GM12878 (cell line): ENCODE results near the gene PTBP3. TPM values are rescaled to one million over a fixed set of nuclear protein-coding genes. Genes with fewer than 3 reads are reported as not detected.

Experiments used
- ATAC-seq: fragments of 200-7000 bp; cut with Tn5 transposase; 3 replicates; pipeline ENCODE4 v1.9.1; 2020; ENCODE audit warnings: mild to moderate bottlenecking, moderate library complexity
- BruUV-seq: library from RNA; stranded (reverse); fragments of 400-500 nt; replicated peaks from 2 replicates; lab custom pipeline; 2021; lab: Mats Ljungman, UMichigan
- CTCF ChIA-PET: fragments of 300-600 bp; sonication (Branson Sonifier 250); formaldehyde crosslinking; extraction: SDS; loops from one replicate; lab custom pipeline; 2021; ENCODE audit warnings: inconsistent platforms; lab: Yijun Ruan, JAX
- POLR2A ChIA-PET: fragments of 350-600 bp; formaldehyde crosslinking; extraction: SDS; loops from one replicate; lab custom pipeline; 2021; ENCODE audit warnings: inconsistent platforms; lab: Charles Lee
- RAD21 ChIA-PET: fragments of 300-600 bp; sonication (Branson Sonifier 250); formaldehyde crosslinking; loops from one replicate; lab custom pipeline; 2023; ENCODE audit warnings: antibody characterized with exemption; ENCODE audit not compliant: unreplicated experiment; lab: Charles Lee
- SMC1A ChIA-PET: fragments of 300-600 bp; sonication (Branson Sonifier 250); formaldehyde crosslinking; loops from one replicate; lab custom pipeline; 2023; ENCODE audit not compliant: unreplicated experiment, uncharacterized antibody; lab: Charles Lee
- DNase-seq: peaks from one replicate; pipeline ENCODE4 v3.0.0-alpha.2; 2011; ENCODE audit warnings: low read depth, low spot score
- FAIRE-seq: peaks from 3 replicates; lab custom pipeline; 2011; peaks lifted over from hg19 to GRCh38; lab: Jason Lieb, UNC
- H2AFZ ChIP-seq: 2 replicates; pipeline ENCODE4 v1.6.0; 2011; ENCODE audit warnings: low read depth, low read length, control low read depth; ENCODE audit not compliant: control insufficient read depth
- H3K27ac ChIP-seq: 2 replicates; pipeline ENCODE4 v1.5.1; 2011; ENCODE audit warnings: control low read depth; ENCODE audit not compliant: control insufficient read depth, insufficient read depth
- H3K27me3 ChIP-seq, 2 experiments: replicated peaks in 1 of 2; 2 replicates each; pipeline versions ENCODE4 v1.6.0 to v1.6.1; 2011; ENCODE audit warnings: low read length in 1 of 2; ENCODE audit not compliant: control insufficient read depth in 2 of 2, insufficient read depth in 2 of 2
- H3K36me3 ChIP-seq, 2 experiments: 2 replicates each; pipeline ENCODE4 v1.5.1; 2011; ENCODE audit warnings: low read length in 1 of 2; ENCODE audit not compliant: control insufficient read depth in 2 of 2, insufficient read depth in 2 of 2
- H3K4me1 ChIP-seq: 2 replicates; pipeline ENCODE4 v1.6.1; 2011; ENCODE audit warnings: mild to moderate bottlenecking, low read length, moderate library complexity, mixed read lengths; ENCODE audit not compliant: control insufficient read depth, insufficient read depth
- H3K4me2 ChIP-seq: 2 replicates; pipeline ENCODE4 v1.6.0; 2011; ENCODE audit warnings: control low read depth; ENCODE audit not compliant: control insufficient read depth, insufficient read depth
- H3K4me3 ChIP-seq: fragments of 200-600 bp; sonication (generic); 2 replicates; pipeline ENCODE4 v1.5.1; 2016
- H3K79me2 ChIP-seq: 2 replicates; pipeline ENCODE4 v1.6.0; 2011; ENCODE audit warnings: low read length; ENCODE audit not compliant: control insufficient read depth, insufficient read depth
- H3K9ac ChIP-seq: 2 replicates; pipeline ENCODE4 v1.8.0; 2011; ENCODE audit warnings: low read length, control low read depth, mixed read lengths; ENCODE audit not compliant: control insufficient read depth, insufficient read depth
- H3K9me3 ChIP-seq: replicated peaks from 3 replicates; pipeline ENCODE4 v1.5.1; 2011; ENCODE audit warnings: mild to moderate bottlenecking, low read length; ENCODE audit not compliant: control insufficient read depth, insufficient read depth
- H4K20me1 ChIP-seq: 2 replicates; pipeline ENCODE4 v1.6.0; 2011; ENCODE audit not compliant: control insufficient read depth, insufficient read depth
- BACH1 ChIP-seq: fragments of 450-650 bp; IDR thresholded peaks from 2 replicates; pipeline ENCODE4 v1.6.1; 2017; ENCODE audit warnings: mild to moderate bottlenecking, borderline replicate concordance
- KAT2A ChIP-seq: conservative IDR thresholded peaks from 2 replicates; pipeline ENCODE4 v1.6.1; 2011; ENCODE audit warnings: low read depth, low read length; ENCODE audit not compliant: control insufficient read depth
- KLF5 ChIP-seq: fragments of 450-650 bp; IDR thresholded peaks from 2 replicates; pipeline ENCODE4 v1.6.1; 2014; ENCODE audit warnings: mild to moderate bottlenecking; ENCODE audit not compliant: partially characterized antibody
- MYB ChIP-seq: fragments of 150-350 bp; IDR thresholded peaks from 2 replicates; pipeline ENCODE4 v1.6.1; 2014; ENCODE audit warnings: mild to moderate bottlenecking, low read depth, low read length, borderline replicate concordance
- SKIL ChIP-seq: fragments of 450-650 bp; IDR thresholded peaks from 2 replicates; pipeline ENCODE4 v1.6.1; 2017; ENCODE audit warnings: mild to moderate bottlenecking, low read depth, inconsistent platforms; ENCODE audit not compliant: poor library complexity, severe bottlenecking
- WRNIP1 ChIP-seq: IDR thresholded peaks from 2 replicates; pipeline ENCODE4 v1.6.1; 2011; ENCODE audit warnings: low read depth, low read length, improper control_type of control experiment, borderline replicate concordance
- YY1 ChIP-seq: IDR thresholded peaks from 2 replicates; pipeline ENCODE4 v1.6.1; 2011; ENCODE audit warnings: low read depth, mild to moderate bottlenecking, low read length
- WGBS: methylation state at CpG from one replicate; pipeline ENCODE4 v1.1.6; 2016; ENCODE audit warnings: low lambda C conversion rate; ENCODE audit not compliant: insufficient replicate concordance, insufficient coverage; ENCODE audit errors: missing lambda C conversion rate; 5-methylcytosine and 5-hydroxymethylcytosine counted together
- in situ Hi-C: fragments of 300-500 bp; cut with MboI; formaldehyde crosslinking; loops from 9 replicates; pipeline ENCODE4 v1.14.3; 2018; ENCODE audit warnings: mixed read lengths
- intact Hi-C: fragments of 100-400 bp; cut with micrococcal nuclease; formaldehyde crosslinking; loops from one replicate; pipeline ENCODE4 v1.14.2; 2022; ENCODE audit not compliant: unreplicated experiment
- polyA plus RNA-seq, 11 experiments: library from polyadenylated mRNA; depleted of rRNA in 4 of 11; unstranded in 6 of 11; stranded (reverse) in 5 of 11; fragments of >200 nt; fragmentation: Nextera tagmentation in 4 of 11; fragmentation: Illumina TruSeq in 1 of 11; extraction: Ambion mirVana in 4 of 11; extraction: Trizol in 1 of 11; gene quantifications; 1 replicate in 1 of 11; 2 replicates in 10 of 11; pipeline versions ENCODE4 v1.2.1 to v1.2.3, GENCODE V29; 2011 to 2016; ENCODE audit warnings: inconsistent platforms in 2 of 11, missing spikeins in 2 of 11, low read depth in 1 of 11
- total RNA-seq, 4 experiments: library from RNA; depleted of rRNA in 3 of 4; stranded (reverse); fragments of >200 nt in 3 of 4; fragmentation: Illumina TruSeq in 1 of 4; extraction: Trizol in 1 of 4; gene quantifications; 2 replicates each; pipeline versions ENCODE4 v1.2.1 to v1.2.3, GENCODE V29; 2013 to 2021

Gene PTBP3
- total and polyA plus RNA-seq, 10 of the 15 experiments (the other 5 are each of a cell fraction or from before 2014, with no cell fraction given): 12.5 to 104 (median 52.7) TPM

DNA sequence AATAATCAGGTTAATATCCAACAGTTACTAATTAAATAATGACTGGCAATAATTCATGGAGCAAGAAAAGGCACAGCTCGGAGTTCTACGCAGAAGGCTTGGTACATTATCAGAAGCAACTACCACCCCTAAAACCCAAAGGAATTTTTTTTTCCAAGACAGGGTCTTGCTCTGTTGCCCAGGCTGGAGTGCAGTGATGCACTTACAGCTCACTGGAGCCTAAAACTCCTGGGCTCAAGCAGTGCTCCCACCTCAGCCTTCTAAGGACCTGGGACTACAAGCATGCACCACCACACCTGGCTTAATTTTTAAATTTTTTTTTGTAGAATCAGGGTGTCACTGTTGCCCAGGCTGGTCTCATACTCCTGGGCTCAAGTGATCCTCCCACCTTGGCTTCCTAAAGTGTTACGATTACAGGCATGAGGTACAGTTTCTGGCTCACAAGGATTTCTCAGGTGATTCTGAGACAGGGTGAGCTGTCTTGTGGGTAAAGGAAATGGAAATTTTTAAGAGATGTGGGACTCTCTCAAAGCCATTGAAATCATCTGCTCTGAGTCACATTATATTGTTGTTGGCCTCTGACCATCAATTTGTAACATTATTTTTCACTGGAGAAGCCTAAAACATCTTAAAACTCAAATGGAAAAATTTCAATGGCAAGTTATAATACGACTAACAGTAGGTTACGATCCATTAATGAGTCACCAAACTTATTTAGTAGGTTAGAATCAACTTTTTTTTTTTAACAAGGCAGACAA is 26.8 kb upstream of the PTBP3 start:
- intact Hi-C loops: loop anchor here (5.0 kb wide), 1 partner anchor 432 kb away; no protein-coding TSS in a partner anchor
- no peaks in the 10 kb centered on the region for H3K36me3 ChIP-seq
- in situ Hi-C loops: loop anchor here (5.0 kb wide), 2 partner anchors 273 to 598 kb away; no protein-coding TSS in a partner anchor
- H3K4me3 ChIP-seq: no peak overlapping the region
- no peaks in the 10 kb centered on the region for H3K9me3 ChIP-seq
- H3K4me1 ChIP-seq: no peaks in the 10 kb centered on the region
- no peak overlapping the region for H3K4me2 ChIP-seq
- ChIA-PET POLR2A (interaction anchor here (0.6 kb wide), 1 partner anchor 599 kb away, joined by 3 read pairs; no protein-coding TSS in a partner anchor), RAD21 (interaction anchor here (1.0 to 3.9 kb wide), 12 partner anchors 17 to 600 kb away, joined by 3 to 27 read pairs (median 6); no protein-coding TSS in a partner anchor), CTCF (interaction anchor here (0.6 to 5.4 kb wide), 21 partner anchors 9 to 604 kb away, joined by 3 to 135 read pairs (median 6); no protein-coding TSS in a partner anchor), SMC1A (interaction anchor here (0.6 to 5.6 kb wide), 29 partner anchors 14 to 607 kb away, joined by 3 to 86 read pairs (median 4); partner anchors contain the start of gene HSDL2)
- TF ChIP-seq YY1 (no peak), WRNIP1 (no peak), SKIL (no peak), BACH1 (no peak), KLF5 (no peak), KAT2A (no peak), MYB (no peak)
- H3K27ac ChIP-seq: no peak overlapping the region
- WGBS: 72% methylated on average over 5 of the region's 5 CpGs
- no peaks in the 10 kb centered on the region for H3K27me3 ChIP-seq
- no peak for DNase-seq
- H4K20me1 ChIP-seq: no peaks in the 10 kb centered on the region
- no peak for ATAC-seq
- no peak overlapping the region for H2AFZ ChIP-seq
- BruUV-seq: no TSS peak
- no peak overlapping the region for H3K9ac ChIP-seq
- no peak for FAIRE-seq
- no peaks in the 10 kb centered on the region for H3K79me2 ChIP-seq
